GM12801 (cell line): ENCODE measurements around the gene MINDY4.

Experiments
- TF ChIP-seq, protein P1 (sequence below): IDR thresholded peaks from one replicate; pipeline ENCODE4 v1.5.1; 2011; ENCODE audit warnings: control low read depth; ENCODE audit not compliant: insufficient read length; ENCODE audit errors: extremely low read depth

The MINDY4 gene

DNA sequence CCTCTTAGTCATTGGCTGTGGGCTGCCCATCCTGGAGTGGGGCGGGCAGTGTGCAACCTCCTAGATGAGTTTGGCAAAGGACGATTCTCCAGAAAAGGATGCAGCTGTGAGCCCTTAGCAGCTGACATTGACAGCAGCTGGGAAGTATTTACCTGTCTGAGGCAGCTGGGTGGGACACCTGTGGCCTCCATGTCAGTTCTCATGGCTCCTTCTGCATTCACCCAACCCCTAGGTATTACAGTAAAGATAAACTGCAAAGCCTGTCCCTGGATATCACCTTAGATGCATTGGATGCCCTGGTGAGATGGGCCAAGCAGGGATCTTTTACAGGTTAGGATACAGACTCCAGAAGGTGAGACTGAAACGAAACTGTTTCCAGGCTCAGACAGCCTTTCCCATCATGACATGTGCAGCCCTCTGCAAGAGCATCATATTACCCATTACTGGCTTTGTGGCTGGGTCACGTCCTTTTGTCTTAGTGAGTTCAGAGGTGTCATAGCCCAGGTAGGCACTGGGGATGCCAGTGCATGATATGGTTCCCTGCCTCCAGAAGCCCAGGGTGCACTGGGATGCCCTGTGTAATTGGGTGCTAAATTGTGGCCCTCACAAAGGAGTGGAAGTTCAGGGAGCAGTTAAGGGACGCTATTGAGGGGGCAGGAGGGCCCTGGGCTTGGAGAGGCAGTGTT is 28.9 kb downstream of the MINDY4 start:
- TF ChIP-seq, protein P1, sequence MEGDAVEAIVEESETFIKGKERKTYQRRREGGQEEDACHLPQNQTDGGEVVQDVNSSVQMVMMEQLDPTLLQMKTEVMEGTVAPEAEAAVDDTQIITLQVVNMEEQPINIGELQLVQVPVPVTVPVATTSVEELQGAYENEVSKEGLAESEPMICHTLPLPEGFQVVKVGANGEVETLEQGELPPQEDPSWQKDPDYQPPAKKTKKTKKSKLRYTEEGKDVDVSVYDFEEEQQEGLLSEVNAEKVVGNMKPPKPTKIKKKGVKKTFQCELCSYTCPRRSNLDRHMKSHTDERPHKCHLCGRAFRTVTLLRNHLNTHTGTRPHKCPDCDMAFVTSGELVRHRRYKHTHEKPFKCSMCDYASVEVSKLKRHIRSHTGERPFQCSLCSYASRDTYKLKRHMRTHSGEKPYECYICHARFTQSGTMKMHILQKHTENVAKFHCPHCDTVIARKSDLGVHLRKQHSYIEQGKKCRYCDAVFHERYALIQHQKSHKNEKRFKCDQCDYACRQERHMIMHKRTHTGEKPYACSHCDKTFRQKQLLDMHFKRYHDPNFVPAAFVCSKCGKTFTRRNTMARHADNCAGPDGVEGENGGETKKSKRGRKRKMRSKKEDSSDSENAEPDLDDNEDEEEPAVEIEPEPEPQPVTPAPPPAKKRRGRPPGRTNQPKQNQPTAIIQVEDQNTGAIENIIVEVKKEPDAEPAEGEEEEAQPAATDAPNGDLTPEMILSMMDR, result no peak

DNA sequence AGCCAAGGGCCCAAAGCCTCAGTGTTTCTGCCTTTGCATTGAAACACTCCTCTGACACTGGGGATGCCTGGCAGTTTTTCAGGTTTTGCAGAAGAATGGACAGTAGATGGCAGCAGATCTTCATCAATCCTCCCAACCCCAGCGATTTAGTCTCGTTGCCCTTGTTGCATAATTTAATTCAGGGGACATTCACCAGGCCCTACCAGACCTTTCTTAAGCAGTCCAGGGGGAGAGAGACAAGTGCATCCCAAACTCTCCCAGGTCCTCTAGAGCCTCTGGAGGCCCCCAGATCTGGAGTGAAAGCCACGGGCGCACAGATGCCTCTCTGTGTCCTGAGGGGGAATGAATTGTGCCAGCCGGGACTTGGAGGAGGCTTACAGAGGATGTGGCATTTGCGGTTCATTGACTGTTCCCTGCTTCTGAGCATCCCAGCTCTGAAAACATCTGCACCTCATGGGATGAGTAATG is 29.6 kb downstream of the MINDY4 start:
- TF ChIP-seq, protein P1, result no peak

DNA sequence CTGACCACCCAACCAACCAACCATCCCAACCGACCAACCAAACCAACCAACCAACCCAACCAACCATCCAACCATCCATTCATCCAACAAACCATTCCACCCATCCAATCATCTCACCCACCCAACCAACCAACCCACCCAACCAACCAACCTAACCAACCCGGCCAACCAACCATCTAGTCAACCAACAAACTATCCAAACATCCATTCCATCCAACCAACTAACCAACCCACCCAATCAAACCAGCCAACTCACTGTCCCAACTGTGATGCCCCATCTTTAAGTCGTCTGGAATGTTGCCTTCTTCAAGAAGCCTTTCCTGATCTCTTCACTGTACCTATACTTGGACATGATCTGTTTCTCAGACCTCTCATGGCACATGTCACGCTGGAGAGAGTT is 31.6 kb downstream of the MINDY4 start:
- TF ChIP-seq, protein P1, result no peak

DNA sequence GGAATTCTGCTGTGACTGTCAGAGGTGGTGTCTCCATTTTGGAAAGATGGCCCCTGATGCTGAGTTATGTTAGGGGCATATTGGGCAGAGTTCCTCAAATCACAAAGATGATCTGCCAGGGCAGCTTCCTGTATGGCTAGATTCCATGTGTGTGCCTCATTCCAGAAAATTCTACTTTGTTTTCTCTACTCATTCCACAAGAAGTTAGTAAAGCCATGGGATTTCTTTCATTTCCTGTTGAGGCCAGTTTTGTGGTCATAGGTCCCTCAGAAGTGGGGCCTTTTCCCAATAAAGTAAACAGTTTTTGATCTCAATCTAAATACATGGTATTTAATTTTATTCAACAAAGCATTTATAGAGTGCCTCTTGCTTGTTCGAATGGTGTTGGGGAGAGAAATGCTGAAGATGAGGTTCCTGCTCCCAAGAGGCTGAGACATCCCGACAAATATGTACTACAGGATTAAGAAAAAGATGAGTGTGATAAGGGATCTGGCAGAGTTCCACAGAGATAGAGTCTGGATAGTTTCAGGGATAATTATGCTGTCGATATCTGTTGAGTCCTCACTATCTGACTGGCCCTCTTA is 33.0 kb downstream of the MINDY4 start:
- TF ChIP-seq, protein P1, result no peak

DNA sequence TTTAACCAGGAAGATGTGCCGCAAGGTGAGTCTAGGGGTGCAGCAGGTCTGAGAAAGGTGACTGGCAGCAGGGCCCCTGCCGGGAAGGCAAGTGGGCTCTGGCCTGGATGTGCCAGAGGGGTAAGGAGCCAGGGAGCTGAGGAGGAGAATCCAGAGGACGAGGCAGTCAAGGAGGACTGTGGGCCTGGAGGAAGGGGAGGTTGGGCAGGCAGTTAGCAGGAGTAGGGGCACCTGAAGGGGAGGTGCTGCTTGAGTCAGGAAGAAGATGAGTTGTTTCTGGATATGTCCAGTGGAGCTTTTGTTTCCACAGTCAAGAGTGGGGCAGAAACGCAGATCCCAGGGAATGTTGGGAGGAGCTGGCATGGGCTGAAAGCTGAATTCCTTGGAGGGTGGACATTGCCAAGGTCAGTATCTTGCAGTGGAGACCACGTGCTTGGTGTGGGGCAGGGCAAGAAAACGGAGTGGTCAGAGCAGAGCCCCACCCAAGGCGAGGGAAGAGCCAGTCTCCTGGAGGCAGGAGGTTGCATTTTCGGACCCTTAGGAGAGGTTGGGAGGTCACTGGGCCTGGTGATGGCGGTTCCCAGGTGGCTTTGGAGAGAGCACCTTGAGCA is 34.0 kb downstream of the MINDY4 start:
- TF ChIP-seq, protein P1, result no peak

DNA sequence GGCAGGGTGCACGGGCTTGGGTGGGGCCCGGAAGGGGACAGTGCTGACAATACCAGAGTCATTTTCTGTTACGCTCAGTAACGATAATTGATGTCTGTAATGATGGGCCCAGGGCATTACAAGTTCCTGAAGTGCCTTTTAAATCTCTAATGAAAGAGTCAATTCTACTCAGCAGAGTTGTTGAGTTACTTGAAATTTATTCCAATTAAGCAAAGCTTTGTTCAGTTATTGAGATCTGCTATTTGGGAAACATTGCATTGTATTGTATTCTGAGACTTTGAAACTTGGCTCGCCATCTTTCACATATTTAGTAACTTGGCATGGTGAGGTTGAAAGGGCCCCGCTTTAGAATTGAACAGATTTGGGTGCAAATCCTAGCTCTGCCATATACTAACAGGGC is 34.7 kb downstream of the MINDY4 start:
- TF ChIP-seq, protein P1, result no peak

DNA sequence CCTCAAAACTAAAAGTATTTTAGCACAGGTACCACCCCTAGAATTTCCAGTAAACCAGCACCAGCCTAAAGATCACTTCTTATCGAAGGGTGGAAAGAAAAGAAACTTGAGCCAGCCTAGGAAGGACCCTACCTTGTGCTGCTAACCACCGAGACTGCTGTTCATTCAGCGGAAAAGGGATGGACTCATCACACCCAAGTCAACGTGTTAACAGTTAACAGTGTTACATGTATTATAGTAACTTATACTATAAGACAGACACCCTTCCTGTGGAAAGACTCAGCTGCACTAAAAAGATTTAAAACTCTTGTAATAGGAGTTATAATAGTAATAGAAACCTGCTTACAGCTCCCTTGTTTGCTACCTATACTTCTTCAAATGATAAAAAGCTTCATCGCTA is 39.8 kb downstream of the MINDY4 start:
- TF ChIP-seq, protein P1, result no peak
